ENCODE results near the gene ABL2.

ABL2 gene

DNA sequence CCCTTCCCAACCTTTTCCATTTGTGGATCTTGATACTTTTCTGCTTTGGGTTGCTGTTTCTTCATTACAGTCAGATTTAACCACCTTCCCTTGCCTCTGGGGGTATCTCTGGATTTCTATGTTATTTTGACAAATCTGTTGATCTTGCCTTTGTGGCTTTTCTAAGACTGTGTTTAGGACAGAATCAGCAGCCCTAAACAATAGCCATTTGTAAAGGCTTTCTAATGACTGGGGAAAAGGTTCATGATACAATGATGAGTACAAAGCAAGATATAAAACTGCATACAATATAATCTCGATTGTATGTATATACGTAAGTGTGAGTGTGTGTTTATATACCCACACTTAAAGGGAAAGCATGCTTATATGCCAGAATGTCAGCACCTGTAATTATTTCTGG is 176.0 kb downstream of the ABL2 start:
- DNase-seq (ENCODE audit: low read depth), result no peak
- TF ChIP-seq, protein P1, sequence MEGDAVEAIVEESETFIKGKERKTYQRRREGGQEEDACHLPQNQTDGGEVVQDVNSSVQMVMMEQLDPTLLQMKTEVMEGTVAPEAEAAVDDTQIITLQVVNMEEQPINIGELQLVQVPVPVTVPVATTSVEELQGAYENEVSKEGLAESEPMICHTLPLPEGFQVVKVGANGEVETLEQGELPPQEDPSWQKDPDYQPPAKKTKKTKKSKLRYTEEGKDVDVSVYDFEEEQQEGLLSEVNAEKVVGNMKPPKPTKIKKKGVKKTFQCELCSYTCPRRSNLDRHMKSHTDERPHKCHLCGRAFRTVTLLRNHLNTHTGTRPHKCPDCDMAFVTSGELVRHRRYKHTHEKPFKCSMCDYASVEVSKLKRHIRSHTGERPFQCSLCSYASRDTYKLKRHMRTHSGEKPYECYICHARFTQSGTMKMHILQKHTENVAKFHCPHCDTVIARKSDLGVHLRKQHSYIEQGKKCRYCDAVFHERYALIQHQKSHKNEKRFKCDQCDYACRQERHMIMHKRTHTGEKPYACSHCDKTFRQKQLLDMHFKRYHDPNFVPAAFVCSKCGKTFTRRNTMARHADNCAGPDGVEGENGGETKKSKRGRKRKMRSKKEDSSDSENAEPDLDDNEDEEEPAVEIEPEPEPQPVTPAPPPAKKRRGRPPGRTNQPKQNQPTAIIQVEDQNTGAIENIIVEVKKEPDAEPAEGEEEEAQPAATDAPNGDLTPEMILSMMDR (IDR thresholded peaks at IDR 0.05; ENCODE audit: low read depth, low read length, missing control alignments), result no peak
- H3K4me3 ChIP-seq (ENCODE audit: low read depth, low read length), result no peak overlapping the region
- in situ Hi-C loops (cut with HindIII; ENCODE audit: low sequenced_read_pairs), result no loop called here

DNA sequence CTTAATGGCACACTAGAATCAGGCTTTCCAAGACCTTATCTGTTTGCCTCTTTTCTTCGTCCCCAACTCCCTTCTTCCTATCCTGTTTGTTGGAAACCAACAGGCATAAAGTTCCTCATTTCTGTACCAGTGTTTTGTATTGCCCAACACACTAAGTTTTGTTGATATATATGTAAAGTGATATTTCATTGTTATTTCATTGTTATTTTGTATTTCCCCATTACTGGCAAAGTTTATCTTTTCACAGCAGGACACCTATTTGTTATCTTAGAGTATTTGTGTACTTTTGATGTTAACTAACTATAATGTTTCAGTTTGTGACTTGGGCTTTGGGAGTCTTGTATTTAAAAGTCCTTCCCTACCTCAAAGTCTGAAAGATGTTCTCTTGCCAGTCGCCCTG is 176.7 kb downstream of the ABL2 start:
- no peak for DNase-seq (ENCODE audit: low read depth)
- no peak overlapping the region for H3K4me3 ChIP-seq (ENCODE audit: low read depth, low read length)
- in situ Hi-C loops (cut with HindIII; ENCODE audit: low sequenced_read_pairs), result no loop called here
- TF ChIP-seq, protein P1 (IDR thresholded peaks at IDR 0.05; ENCODE audit: low read depth, low read length, missing control alignments), result no peak

All from astrocyte of the cerebellum (primary cell).